ENCODE measurements around the gene TOB1.

TOB1 gene, protein sequence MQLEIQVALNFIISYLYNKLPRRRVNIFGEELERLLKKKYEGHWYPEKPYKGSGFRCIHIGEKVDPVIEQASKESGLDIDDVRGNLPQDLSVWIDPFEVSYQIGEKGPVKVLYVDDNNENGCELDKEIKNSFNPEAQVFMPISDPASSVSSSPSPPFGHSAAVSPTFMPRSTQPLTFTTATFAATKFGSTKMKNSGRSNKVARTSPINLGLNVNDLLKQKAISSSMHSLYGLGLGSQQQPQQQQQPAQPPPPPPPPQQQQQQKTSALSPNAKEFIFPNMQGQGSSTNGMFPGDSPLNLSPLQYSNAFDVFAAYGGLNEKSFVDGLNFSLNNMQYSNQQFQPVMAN

GRCh38 chr17:50866261-50866949 lies at the start of gene TOB1:
TSS of gene TOB1 (minus strand) at chr17:50866354. CDS start at chr17:50864017, 2,337 bp downstream.
- DNase-seq (ENCODE audit: low spot score) = peak; percentile 96

- DNase-seq (ENCODE audit: low spot score) = no peak
Observed at GRCh38 chr17:50914505-50915063, 48.4 kb upstream of the TOB1 start.

DNA sequence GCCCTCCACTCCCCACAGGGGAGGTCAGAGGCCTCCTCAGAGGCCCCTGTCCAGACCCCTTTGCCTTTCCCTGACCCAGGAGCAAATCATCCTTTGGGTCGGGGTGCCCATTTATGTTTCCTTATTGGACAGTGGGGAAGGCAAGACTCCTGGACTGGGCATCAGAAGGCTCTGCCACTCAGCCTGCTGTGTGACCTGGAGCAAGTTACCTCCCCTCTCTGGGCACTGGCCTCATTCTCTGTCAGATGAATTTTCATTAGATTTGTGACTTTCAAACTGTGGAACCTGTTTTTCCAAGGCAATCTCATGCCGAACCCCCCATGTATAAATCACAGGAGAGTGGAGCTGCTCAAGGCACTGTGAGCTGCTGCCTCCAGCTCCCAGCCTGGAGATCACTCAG lies 47.0 kb upstream of the TOB1 start:
- DNase-seq (ENCODE audit: low spot score) = no peak

DNA sequence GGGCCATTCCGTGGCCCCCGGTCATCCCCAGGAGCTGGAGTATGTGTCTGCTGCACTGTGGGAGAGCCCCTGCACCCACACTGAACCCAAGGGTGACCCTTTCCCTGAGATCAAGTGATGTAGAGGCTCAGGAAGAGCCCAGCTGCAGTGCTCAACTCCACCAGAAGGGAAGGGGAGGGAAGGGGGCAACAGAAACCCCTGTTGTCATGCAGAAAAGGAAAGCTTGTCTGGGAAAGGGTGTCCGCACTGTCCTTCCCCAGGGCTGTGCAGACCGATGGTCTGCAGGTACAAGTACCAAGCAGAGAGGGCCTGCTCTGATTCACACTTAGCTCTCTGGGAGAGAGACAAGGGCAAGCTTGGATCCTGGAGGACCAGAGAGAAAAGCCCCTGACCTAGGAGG lies 45.7 kb upstream of the TOB1 start:
- no peak for DNase-seq (ENCODE audit: low spot score)

GRCh38 chr17:50911450-50911849 lies 45.3 kb upstream of the TOB1 start:
- no peak for DNase-seq (ENCODE audit: low spot score)

DNA sequence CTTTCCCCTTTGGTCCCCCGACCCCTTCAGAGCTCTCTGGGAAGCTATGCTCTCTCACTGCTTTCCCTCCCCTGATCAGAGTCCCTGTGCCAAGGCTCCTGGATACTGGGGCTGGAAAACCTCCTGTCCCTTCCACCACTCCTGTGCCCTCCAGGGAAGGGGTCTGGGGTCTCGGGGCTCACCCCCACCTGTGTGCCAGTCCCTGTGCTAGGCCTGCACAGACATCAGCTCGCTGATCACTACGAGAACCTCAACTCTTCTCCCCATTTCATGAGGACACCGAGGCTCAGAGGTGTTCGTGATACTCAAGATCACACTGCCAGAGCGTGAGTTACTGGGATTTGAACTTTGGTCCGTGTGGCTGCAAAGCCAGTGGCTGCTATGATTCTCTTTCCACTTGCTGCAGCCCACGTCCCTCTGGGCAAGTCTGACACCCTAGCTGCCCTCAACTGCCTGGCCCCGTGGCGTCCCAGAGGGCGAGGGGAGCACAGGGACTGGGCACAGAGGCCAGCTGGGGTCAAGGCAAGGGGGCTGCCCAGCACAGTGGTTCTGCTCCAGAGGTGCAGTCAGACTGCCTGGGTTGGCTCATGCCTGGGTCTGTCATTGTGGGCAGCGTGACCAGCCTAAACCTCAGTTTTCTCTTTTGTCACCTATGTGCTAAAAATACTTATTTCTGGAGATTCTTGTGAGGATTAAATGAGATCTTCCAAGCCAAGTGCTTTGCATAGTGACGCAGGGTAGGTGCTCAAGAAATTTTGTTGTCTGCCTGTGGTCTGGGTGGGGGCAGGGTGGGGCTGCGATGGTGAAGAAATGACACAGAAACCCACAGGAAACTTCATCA lies 43.8 kb upstream of the TOB1 start:
- DNase-seq (ENCODE audit: low spot score) = peak; percentile 86

- DNase-seq (ENCODE audit: low spot score) = no peak
Observed at GRCh38 chr17:50908860-50909764, 43.0 kb upstream of the TOB1 start.

DNA sequence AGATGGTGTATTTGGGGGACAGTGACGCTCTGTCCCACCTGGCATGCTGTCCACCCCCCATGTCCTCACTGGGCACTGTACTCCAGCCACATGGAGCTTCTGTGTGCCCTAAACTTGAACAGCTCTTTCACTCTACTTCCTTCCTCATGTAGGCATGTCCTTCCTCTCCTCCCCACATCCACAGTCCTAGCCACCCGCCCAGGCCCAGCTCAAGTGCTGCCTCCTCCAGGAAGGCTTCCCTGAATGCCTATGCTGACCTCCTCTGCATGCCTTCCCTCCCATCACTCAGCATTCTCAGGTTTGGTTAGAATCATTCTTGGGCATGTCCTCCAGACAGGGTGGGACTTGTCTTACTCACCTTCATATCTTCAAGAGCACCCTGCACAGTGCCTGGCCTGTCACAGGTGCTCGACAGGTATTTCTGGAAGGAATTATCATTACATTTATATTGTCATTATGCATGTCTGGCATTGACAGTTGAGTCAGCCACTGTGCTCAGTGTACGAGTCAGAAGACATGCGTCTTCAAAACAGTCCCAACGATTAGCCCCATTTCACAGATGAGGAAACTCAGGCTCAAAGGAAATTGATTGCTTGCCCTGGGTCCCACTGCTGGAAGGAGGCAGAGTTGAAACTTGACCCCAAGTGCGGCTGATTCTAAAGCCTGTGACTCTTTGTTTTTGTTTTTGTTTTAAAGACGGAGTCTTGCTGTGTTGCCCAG lies 42.1 kb upstream of the TOB1 start:
- DNase-seq (ENCODE audit: low spot score) = no peak

DNA sequence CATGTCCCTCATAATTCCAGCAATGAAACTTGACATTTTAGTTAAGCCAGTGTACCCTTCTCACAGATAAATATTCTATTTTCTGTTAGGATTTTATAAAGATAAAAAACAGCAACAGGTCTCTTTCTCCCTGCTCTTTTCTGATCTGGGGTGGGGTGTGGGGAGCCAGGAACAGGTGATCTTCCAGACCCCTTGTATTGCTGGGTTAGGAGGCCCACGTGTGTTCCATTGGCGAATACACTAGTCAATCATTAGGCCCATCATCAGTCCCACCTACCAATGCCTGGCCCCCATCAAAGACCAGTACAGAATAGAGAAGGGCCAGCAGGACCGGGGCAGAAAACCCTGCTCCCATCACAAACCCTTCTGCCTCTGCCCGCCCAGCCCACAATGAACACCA lies 40.3 kb upstream of the TOB1 start:
- DNase-seq (ENCODE audit: low spot score) = no peak

- DNase-seq (ENCODE audit: low spot score) = no peak
Observed at GRCh38 chr17:50905460-50905803, 39.3 kb upstream of the TOB1 start.

GRCh38 chr17:50904518-50905459 lies 38.6 kb upstream of the TOB1 start:
- DNase-seq (ENCODE audit: low spot score) = no peak

DNA sequence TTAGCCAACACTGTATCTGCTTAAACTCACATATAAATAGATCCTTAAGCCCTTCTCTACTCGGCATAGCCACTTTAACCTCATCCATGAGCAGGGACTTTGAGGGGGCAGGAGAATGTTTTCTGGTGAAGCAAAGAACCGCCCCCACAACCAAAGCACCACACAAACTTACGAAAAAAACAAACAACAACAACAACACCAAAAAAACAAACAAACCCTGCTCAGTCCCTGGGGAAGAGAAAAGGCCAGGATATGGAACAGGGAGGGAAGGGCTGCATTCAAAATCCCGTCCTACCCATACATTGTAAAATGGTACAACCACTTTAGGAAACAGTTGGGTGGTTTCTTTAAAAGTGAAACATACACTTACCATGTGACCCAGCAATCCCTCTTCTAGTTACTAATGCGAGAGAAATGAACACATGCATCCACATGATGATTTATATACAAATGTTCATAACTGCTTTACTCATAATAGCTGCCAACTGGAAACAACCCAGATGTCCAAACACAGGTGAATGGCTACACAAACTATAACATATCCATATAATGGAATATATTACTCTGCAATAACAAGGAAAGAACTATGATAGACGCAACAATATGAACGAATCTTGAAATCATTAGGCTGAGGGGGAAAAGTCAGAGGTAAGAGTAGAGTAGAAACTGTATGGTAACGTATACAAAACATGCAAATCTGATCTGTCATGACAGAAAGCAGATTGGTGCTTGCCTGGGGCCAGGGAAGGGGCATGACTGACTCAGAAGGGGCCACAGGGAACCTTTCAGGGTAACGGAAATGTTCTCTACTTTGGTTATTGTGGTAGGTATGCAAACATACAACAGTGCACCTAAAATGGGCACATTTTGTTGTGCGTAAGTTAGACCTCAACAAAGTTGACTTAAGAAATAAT lies 37.7 kb upstream of the TOB1 start:
- DNase-seq (ENCODE audit: low spot score) = peak; percentile 69

DNA sequence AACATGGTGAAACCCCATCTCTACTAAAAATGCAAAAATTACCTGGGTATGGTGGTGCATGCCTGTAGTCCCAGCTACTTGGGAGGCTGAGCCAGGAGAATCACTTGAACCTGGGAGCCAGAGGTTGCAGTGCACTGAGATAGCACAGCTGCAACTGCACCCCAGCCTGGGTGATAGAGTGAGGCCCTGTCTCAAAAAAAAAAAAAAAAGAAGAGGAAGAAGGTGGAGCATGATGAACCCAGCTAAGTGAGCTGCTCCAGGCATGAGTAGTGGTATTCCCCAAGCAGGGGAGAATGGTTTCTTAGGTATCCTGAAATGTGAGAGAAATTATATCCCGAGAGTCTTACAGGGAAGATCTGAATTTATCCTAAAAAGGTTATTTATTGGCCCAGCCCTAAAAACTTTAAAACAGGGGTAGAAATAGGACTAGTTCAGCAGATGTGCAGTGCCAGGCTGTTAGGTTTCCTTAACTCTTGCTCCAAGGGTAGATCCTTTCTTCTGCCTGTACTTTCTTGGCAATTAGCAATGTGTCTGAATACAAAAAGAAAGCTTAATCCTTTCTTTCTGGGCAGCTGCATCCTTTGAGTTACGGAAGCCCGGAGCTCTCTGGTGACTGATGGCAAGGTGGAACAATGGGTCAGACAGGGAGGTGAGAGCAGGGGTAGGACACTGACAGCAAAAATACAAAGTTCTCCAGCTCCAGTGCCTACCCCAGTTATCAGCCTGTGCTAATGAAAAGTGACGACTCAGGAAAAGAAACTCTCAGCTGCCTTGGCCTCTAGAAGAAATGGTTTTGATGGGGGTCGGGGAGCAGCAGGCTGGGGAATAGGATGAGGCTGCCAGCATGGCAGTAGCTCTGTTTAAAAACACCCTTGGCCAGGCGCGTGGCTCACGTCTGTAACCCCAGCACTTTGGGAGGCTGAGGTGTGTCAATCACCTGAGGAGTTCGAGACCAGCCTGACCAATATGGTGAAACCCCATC lies 36.5 kb upstream of the TOB1 start:
- no peak for DNase-seq (ENCODE audit: low spot score)

GRCh38 chr17:50900383-50900892 lies 34.3 kb upstream of the TOB1 start:
- no peak for DNase-seq (ENCODE audit: low spot score)

- DNase-seq (ENCODE audit: low spot score) = no peak
Observed at GRCh38 chr17:50899559-50900319, 33.6 kb upstream of the TOB1 start.

- no peak for DNase-seq (ENCODE audit: low spot score)
Observed at GRCh38 chr17:50899005-50899460, 32.9 kb upstream of the TOB1 start.

All from CD4-positive, alpha-beta T cell treated with Interleukin-2 at 100 ng/mL for 4 hours (primary cell).